ENCODE measurements around the gene PRKG1.

GRCh38 chr10:52212802-52213201 lies 1138.5 kb downstream of the PRKG1 start:
- no peak for TF ChIP-seq CTCF (conservative IDR thresholded peaks at IDR 0.05 in 1 of 2, IDR thresholded peaks at IDR 0.05 in 1 of 2; ENCODE audit: extremely low read depth in 1 of 2, insufficient read depth in 1 of 2, low read depth in 1 of 2, low read length in 2 of 2)
- TF ChIP-seq EZH2 (IDR thresholded peaks at IDR 0.05; ENCODE audit: borderline replicate concordance, low read length): no peak
